HCT116 (cell line): ENCODE data around the gene DVL1. TPM values are rescaled to one million over a fixed set of nuclear protein-coding genes. Genes with fewer than 3 reads are reported as not detected.

Source experiments
- ATAC-seq: fragments of 200-7000 bp; cut with Tn5 transposase; 2 replicates; pipeline ENCODE4 v1.9.1; 2020; ENCODE audit warnings: mild to moderate bottlenecking, moderate library complexity
- BruUV-seq: library from RNA; stranded (reverse); fragments of 400-500 nt; replicated peaks from 2 replicates; lab custom pipeline; 2021; lab: Mats Ljungman, UMichigan
- CTCF ChIA-PET: fragments of 300-600 bp; sonication (Branson Sonifier 250); formaldehyde crosslinking; loops from one replicate; lab custom pipeline; 2021; ENCODE audit warnings: antibody characterized with exemption; lab: Charles Lee
- POLR2A ChIA-PET: fragments of 300-600, 350-600 bp; sonication (Branson Sonifier 250); formaldehyde crosslinking; loops from one replicate; lab custom pipeline; 2021; ENCODE audit warnings: antibody characterized with exemption; lab: Charles Lee
- RAD21 ChIA-PET, 2 experiments: fragments of 300-600 bp; sonication (Branson Sonifier 250); formaldehyde crosslinking; loops; one replicate each; lab custom pipeline; 2023; ENCODE audit warnings: low total read pairs in 2 of 2; ENCODE audit not compliant: uncharacterized antibody in 2 of 2, unreplicated experiment in 2 of 2, low non-redundant PET in 1 of 2; lab: Charles Lee
- DNase-seq: peaks from one replicate; pipeline ENCODE4 v3.0.0-alpha.2; 2010; ENCODE audit warnings: low read depth, low spot score
- H2AFZ ChIP-seq: fragments of 200-600 bp; shearing (Covaris generic), sonication (generic); 2 replicates; pipeline ENCODE4 v1.6.1; 2017; ENCODE audit warnings: low read depth, mixed run types, mixed read lengths, antibody characterized with exemption, low read length; ENCODE audit not compliant: poor library complexity, severe bottlenecking
- H3K27ac ChIP-seq: 2 replicates; pipeline ENCODE4 v1.5.1; 2012; ENCODE audit warnings: low read depth, low read length
- H3K27me3 ChIP-seq: fragments of 200-600 bp; sonication (generic); 2 replicates; pipeline ENCODE4 v1.6.1; 2016; ENCODE audit warnings: mixed run types, low read length, mixed read lengths; ENCODE audit not compliant: insufficient read depth
- H3K36me3 ChIP-seq, 2 experiments: fragments of 200-500 bp in 1 of 2; fragments of 200-600 bp in 1 of 2; sonication (Bioruptor generic) in 1 of 2; sonication (generic) in 1 of 2; 2 replicates each; pipeline versions ENCODE4 v1.5.1 to v1.6.1; 2014 to 2016; ENCODE audit warnings: low read length in 2 of 2, inconsistent platforms in 1 of 2, mixed read lengths in 1 of 2, mixed run types in 1 of 2; ENCODE audit not compliant: insufficient read depth in 2 of 2, control insufficient read depth in 1 of 2
- H3K4me1 ChIP-seq, 2 experiments: fragments of 200-600 bp in 1 of 2; sonication (generic) in 1 of 2; 2 replicates each; pipeline versions ENCODE4 v1.5.1 to v1.6.1; 2012 to 2017; ENCODE audit warnings: low read length in 2 of 2, inconsistent platforms in 1 of 2, mild to moderate bottlenecking in 1 of 2, mixed read lengths in 1 of 2, mixed run types in 1 of 2, moderate library complexity in 1 of 2; ENCODE audit not compliant: insufficient read depth in 2 of 2, control insufficient read depth in 1 of 2
- H3K4me2 ChIP-seq: fragments of 200-600 bp; sonication (generic); 2 replicates; pipeline ENCODE4 v1.6.1; 2017; ENCODE audit warnings: mixed run types, low read length, mixed read lengths
- H3K4me3 ChIP-seq, 2 experiments: fragments of 200-600 bp in 1 of 2; sonication (generic) in 1 of 2; replicated peaks in 1 of 2; 2 replicates each; pipeline ENCODE4 v1.5.1; 2011 to 2016; ENCODE audit warnings: low read length in 2 of 2, control low read depth in 1 of 2, low read depth in 1 of 2, mild to moderate bottlenecking in 1 of 2, mixed read lengths in 1 of 2, mixed run types in 1 of 2
- H3K79me2 ChIP-seq: fragments of 200-600 bp; sonication (generic); 2 replicates; pipeline ENCODE4 v1.6.1; 2017; ENCODE audit warnings: mild to moderate bottlenecking, mixed run types, low read length, moderate library complexity, mixed read lengths; ENCODE audit not compliant: insufficient read depth
- H3K9ac ChIP-seq: fragments of 200-600 bp; sonication (generic); 2 replicates; pipeline ENCODE4 v1.6.1; 2016; ENCODE audit warnings: low read length, mixed read lengths
- H3K9me2 ChIP-seq: fragments of 200-600 bp; sonication (generic), shearing (Covaris generic); 2 replicates; pipeline ENCODE4 v1.6.1; 2017; ENCODE audit warnings: mixed run types, mild to moderate bottlenecking, moderate library complexity; ENCODE audit not compliant: insufficient read depth
- H3K9me3 ChIP-seq, 2 experiments: fragments of 200-500 bp in 1 of 2; fragments of 200-600 bp in 1 of 2; sonication (Bioruptor generic) in 1 of 2; sonication (generic) in 1 of 2; 2 replicates each; pipeline ENCODE4 v1.6.1; 2014 to 2017; ENCODE audit warnings: low read length in 2 of 2, mixed read lengths in 2 of 2, inconsistent platforms in 1 of 2, low read depth in 1 of 2, mild to moderate bottlenecking in 1 of 2, mixed run types in 1 of 2, moderate library complexity in 1 of 2; ENCODE audit not compliant: control insufficient read depth in 1 of 2, insufficient read depth in 1 of 2
- H4K20me1 ChIP-seq: fragments of 200-600 bp; sonication (generic), shearing (Covaris generic); 2 replicates; pipeline ENCODE4 v1.6.1; 2017; ENCODE audit warnings: mixed run types, mild to moderate bottlenecking, moderate library complexity; ENCODE audit not compliant: insufficient read depth
- JUND ChIP-seq: IDR thresholded peaks from 2 replicates; pipeline ENCODE4 v1.6.1; 2012
- SP1 ChIP-seq: IDR thresholded peaks from 2 replicates; pipeline ENCODE4 v1.6.1; 2012; ENCODE audit warnings: low read depth
- intact Hi-C: fragments of 100-400 bp; cut with micrococcal nuclease; formaldehyde crosslinking; loops from 2 replicates; pipeline ENCODE4 v1.10.0; 2022
- total RNA-seq: library from RNA; stranded (reverse); gene quantifications from one replicate; pipeline ENCODE4 v1.2.1, GENCODE V29; 2021; ENCODE audit not compliant: unreplicated experiment
- TF ChIP-seq, protein P1 (sequence below): IDR thresholded peaks from 2 replicates; pipeline ENCODE4 v1.6.1; 2012
- TF ChIP-seq, protein P2 (sequence below): IDR thresholded peaks from 2 replicates; pipeline ENCODE4 v1.6.1; 2012; ENCODE audit warnings: low read depth

Gene DVL1
- total RNA-seq, 1 experiment from 2014 or later, result 160 TPM

DNA sequence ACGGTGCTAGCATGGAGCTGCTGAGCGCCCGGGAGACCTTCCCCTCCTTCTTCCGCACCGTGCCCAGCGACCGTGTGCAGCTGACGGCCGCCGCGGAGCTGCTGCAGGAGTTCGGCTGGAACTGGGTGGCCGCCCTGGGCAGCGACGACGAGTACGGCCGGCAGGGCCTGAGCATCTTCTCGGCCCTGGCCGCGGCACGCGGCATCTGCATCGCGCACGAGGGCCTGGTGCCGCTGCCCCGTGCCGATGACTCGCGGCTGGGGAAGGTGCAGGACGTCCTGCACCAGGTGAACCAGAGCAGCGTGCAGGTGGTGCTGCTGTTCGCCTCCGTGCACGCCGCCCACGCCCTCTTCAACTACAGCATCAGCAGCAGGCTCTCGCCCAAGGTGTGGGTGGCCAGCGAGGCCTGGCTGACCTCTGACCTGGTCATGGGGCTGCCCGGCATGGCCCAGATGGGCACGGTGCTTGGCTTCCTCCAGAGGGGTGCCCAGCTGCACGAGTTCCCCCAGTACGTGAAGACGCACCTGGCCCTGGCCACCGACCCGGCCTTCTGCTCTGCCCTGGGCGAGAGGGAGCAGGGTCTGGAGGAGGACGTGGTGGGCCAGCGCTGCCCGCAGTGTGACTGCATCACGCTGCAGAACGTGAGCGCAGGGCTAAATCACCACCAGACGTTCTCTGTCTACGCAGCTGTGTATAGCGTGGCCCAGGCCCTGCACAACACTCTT, 17.0 kb downstream of the DVL1 start:
- POLR2A ChIA-PET, result interaction anchor here (0.6 kb wide), 1 partner anchor 417 kb away, joined by 6 read pairs; no protein-coding TSS in a partner anchor
- no peak overlapping the region for H2AFZ ChIP-seq
- H3K9me3 ChIP-seq, result no peaks in the 10 kb centered on the region
- H4K20me1 ChIP-seq, result no peaks in the 10 kb centered on the region; the same call in 1 of the 2 replicates
- no peaks in the 10 kb centered on the region for H3K27me3 ChIP-seq
- ATAC-seq (peak; percentile 5), DNase-seq (no peak)
- peaks cover 0 to 6% of the 10 kb centered on the region in 2 experiments; a peak in 1 of 4 replicates for H3K36me3 ChIP-seq
- H3K9ac ChIP-seq, result no peak overlapping the region
- H3K4me2 ChIP-seq, result peak overlapping the region; percentile 44
- TF ChIP-seq JUND, result no peak
- TF ChIP-seq, protein P1, sequence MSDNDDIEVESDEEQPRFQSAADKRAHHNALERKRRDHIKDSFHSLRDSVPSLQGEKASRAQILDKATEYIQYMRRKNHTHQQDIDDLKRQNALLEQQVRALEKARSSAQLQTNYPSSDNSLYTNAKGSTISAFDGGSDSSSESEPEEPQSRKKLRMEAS, result no peak
- TF ChIP-seq SP1, result no peak
- TF ChIP-seq, protein P2, sequence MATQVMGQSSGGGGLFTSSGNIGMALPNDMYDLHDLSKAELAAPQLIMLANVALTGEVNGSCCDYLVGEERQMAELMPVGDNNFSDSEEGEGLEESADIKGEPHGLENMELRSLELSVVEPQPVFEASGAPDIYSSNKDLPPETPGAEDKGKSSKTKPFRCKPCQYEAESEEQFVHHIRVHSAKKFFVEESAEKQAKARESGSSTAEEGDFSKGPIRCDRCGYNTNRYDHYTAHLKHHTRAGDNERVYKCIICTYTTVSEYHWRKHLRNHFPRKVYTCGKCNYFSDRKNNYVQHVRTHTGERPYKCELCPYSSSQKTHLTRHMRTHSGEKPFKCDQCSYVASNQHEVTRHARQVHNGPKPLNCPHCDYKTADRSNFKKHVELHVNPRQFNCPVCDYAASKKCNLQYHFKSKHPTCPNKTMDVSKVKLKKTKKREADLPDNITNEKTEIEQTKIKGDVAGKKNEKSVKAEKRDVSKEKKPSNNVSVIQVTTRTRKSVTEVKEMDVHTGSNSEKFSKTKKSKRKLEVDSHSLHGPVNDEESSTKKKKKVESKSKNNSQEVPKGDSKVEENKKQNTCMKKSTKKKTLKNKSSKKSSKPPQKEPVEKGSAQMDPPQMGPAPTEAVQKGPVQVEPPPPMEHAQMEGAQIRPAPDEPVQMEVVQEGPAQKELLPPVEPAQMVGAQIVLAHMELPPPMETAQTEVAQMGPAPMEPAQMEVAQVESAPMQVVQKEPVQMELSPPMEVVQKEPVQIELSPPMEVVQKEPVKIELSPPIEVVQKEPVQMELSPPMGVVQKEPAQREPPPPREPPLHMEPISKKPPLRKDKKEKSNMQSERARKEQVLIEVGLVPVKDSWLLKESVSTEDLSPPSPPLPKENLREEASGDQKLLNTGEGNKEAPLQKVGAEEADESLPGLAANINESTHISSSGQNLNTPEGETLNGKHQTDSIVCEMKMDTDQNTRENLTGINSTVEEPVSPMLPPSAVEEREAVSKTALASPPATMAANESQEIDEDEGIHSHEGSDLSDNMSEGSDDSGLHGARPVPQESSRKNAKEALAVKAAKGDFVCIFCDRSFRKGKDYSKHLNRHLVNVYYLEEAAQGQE, result no peak
- H3K4me1 ChIP-seq, result peaks cover 10 to 33% of the 10 kb centered on the region in 2 experiments; a peak in 3 of 4 replicates
- H3K79me2 ChIP-seq, result peaks cover 2% of the 10 kb centered on the region; the same call in 1 of the 2 replicates
- CTCF ChIA-PET, result no interaction called here
- no peaks in the 10 kb centered on the region for H3K9me2 ChIP-seq
- no TSS peak for BruUV-seq
- no peak overlapping the region for H3K4me3 ChIP-seq
- no peak overlapping the region; the same call in 1 of the 2 replicates for H3K27ac ChIP-seq
- RAD21 ChIA-PET, result no interaction called here
- intact Hi-C loops, result no loop called here
